ENCODE measurements around the gene MGRN1. TPM values are rescaled to one million over a fixed set of nuclear protein-coding genes. Genes with fewer than 3 reads are reported as not detected.
A peak's percentile ranks its signal among the peaks of the same experiment; 100 is the strongest.

The MGRN1 gene
- total RNA-seq, 1 experiment from 2014 or later: 46.2 TPM

- DNase-seq (ENCODE audit: low read depth): no peak
Measured at GRCh38 chr16:4674926-4675530, 50.4 kb downstream of the MGRN1 start.

GRCh38 chr16:4675864-4676786 lies 51.5 kb downstream of the MGRN1 start:
- DNase-seq (ENCODE audit: low read depth): no peak

- DNase-seq (ENCODE audit: low read depth): no peak
Measured at GRCh38 chr16:4676831-4677230, 52.2 kb downstream of the MGRN1 start.

GRCh38 chr16:4677390-4677789 lies 52.8 kb downstream of the MGRN1 start:
- DNase-seq (ENCODE audit: low read depth): no peak

GRCh38 chr16:4677994-4678393 lies 53.4 kb downstream of the MGRN1 start:
- DNase-seq (ENCODE audit: low read depth): no peak

- DNase-seq (ENCODE audit: low read depth): no peak
Measured at GRCh38 chr16:4678596-4678995, 54.0 kb downstream of the MGRN1 start.

- DNase-seq (ENCODE audit: low read depth): no peak
Measured at GRCh38 chr16:4679156-4679849, 54.7 kb downstream of the MGRN1 start.

GRCh38 chr16:4679850-4680636 lies 55.4 kb downstream of the MGRN1 start:
- no peak for DNase-seq (ENCODE audit: low read depth)

GRCh38 chr16:4680673-4681470 lies 56.2 kb downstream of the MGRN1 start:
- no peak for DNase-seq (ENCODE audit: low read depth)

- DNase-seq (ENCODE audit: low read depth): no peak
Measured at GRCh38 chr16:4681471-4682083, 57.0 kb downstream of the MGRN1 start.

- DNase-seq (ENCODE audit: low read depth): no peak
Measured at GRCh38 chr16:4682084-4682591, 57.5 kb downstream of the MGRN1 start.

- peak; percentile 50 for DNase-seq (ENCODE audit: low read depth)
Measured at GRCh38 chr16:4682616-4683254, 58.1 kb downstream of the MGRN1 start.

GRCh38 chr16:4683255-4684057 lies 58.8 kb downstream of the MGRN1 start:
- DNase-seq (ENCODE audit: low read depth): no peak

GRCh38 chr16:4684058-4684715 lies 59.6 kb downstream of the MGRN1 start:
- DNase-seq (ENCODE audit: low read depth): no peak

- no peak for DNase-seq (ENCODE audit: low read depth)
Measured at GRCh38 chr16:4684763-4685162, 60.1 kb downstream of the MGRN1 start.

- no peak for DNase-seq (ENCODE audit: low read depth)
Measured at GRCh38 chr16:4685292-4685691, 60.7 kb downstream of the MGRN1 start.

- DNase-seq (ENCODE audit: low read depth): no peak
Measured at GRCh38 chr16:4685776-4686496, 61.3 kb downstream of the MGRN1 start.

Measured in M059J (cell line).